Caki2 (cell line): Measurements from ENCODE around the gene ABCD1. TPM values are rescaled to one million over a fixed set of nuclear protein-coding genes. Genes with fewer than 3 reads are reported as not detected.

ENCODE experiments used
- DNase-seq: peaks from one replicate; pipeline ENCODE4 v3.0.0-alpha.2; 2015; ENCODE audit warnings: low read depth
- in situ Hi-C: cut with HindIII; loops from 2 replicates; pipeline ENCODE4 v1.10.0; 2016; ENCODE audit warnings: low sequenced_read_pairs, low pct_unique_long_range_greater_than_20kb, mixed read lengths
- total RNA-seq: library from RNA; depleted of rRNA; stranded (reverse); fragments of >200 nt; shearing (Covaris generic); gene quantifications from 2 replicates; pipeline ENCODE4 v1.2.3, GENCODE V29; 2014; ENCODE audit warnings: low replicate concordance

ABCD1 gene
- total RNA-seq, 1 experiment from 2014 or later: 19.3 TPM

- in situ Hi-C loops: no loop called here
- DNase-seq: no peak
Observed at GRCh38 chrX:153776120-153776599, 51.5 kb downstream of the ABCD1 start.

DNA sequence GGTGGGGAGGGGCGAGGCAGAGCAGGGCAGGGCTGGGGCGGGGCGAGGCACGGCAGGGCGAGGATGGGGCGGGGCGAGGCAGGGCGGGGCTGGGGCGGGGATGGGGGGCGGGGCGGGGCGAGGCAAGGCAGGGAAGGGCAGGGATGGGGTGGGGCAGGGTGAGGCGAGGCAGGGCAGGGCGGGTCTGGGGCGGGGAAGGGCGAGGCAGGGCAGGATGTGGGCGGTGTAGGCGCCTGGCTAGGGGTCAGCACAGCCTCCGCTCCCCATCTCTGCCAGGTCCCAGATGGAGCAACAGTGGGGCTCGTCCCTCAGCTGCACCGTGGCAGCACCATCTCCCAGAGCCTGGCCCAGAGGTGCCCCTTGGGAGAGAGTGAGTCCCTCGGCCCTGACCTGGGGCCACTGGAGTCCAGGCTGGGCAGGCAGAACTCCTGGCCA, 52.0 kb downstream of the ABCD1 start:
- DNase-seq: no peak
- in situ Hi-C loops: no loop called here

GRCh38 chrX:153777261-153778090, 52.8 kb downstream of the ABCD1 start:
- no peak for DNase-seq
- in situ Hi-C loops: no loop called here

DNA sequence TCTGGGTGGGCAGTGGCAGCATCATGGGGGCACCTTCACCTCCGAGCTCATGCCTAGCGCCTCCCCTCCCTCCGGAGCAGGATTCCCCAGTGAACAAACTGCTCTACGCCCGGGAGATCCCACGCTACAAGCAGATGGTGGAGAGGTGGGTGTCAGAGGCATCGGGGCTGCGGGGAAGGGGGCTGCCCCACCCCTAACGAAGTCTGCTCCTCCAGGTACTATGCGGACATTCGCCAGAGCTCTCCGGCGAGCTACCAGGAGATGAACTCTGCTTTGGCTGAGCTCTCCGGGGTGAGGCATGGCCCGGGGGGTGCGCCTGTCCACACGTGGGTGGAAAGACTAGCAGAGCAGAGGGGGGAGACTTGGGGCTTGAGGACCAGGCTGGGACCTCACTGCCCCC, 53.5 kb downstream of the ABCD1 start:
- in situ Hi-C loops: no loop called here
- DNase-seq: no peak

- in situ Hi-C loops: no loop called here
- DNase-seq: no peak
Observed at GRCh38 chrX:153778684-153779101, 54.0 kb downstream of the ABCD1 start.

- no peak for DNase-seq
- in situ Hi-C loops: no loop called here
Observed at GRCh38 chrX:153779891-153780677, 55.4 kb downstream of the ABCD1 start.

DNA sequence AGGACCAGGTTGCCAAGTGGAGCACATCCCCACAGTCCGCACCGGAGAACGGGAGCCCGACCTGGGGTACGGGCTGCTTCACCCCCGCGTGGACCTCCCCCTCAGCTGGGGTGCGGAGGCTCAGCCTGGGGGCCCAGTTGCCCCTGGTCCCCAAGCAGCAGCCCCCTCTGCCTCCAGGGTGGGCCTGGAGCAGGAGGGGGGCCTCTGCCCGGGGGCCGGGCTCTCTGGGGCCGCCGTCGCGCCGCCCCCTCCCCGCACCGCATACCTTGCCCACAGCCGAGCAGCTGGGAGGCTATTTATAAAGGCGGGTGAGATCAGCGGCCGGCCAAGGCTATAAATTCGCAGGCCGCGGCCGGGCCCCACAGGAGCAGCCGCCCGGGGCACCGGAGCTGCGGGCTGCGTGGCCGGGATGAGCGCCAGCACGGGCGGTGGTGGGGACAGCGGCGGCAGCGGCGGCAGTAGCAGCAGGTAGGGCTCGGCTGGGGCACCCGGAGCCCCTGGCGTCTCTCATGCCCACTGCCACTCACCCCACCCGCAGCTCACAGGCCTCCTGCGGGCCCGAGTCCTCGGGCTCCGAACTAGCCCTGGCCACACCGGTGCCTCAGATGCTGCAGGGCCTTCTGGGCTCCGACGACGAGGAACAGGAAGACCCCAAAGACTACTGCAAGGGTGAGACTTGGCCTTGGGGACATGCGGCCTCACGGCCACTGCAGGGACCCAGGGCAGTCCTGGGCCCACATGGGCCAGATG, 56.2 kb downstream of the ABCD1 start, which contains the start of gene SRPK3:
Gene SRPK3 (plus strand): TSS at position 364 of the 750 bp plus-strand sequence. CDS start 46 bp downstream, at position 410.
- DNase-seq: no peak
- in situ Hi-C loops: no loop called here

- DNase-seq: no peak
- in situ Hi-C loops: no loop called here
Observed at GRCh38 chrX:153781428-153782047, 56.9 kb downstream of the ABCD1 start.

GRCh38 chrX:153782313-153782712, 57.7 kb downstream of the ABCD1 start:
- in situ Hi-C loops: no loop called here
- no peak for DNase-seq

DNA sequence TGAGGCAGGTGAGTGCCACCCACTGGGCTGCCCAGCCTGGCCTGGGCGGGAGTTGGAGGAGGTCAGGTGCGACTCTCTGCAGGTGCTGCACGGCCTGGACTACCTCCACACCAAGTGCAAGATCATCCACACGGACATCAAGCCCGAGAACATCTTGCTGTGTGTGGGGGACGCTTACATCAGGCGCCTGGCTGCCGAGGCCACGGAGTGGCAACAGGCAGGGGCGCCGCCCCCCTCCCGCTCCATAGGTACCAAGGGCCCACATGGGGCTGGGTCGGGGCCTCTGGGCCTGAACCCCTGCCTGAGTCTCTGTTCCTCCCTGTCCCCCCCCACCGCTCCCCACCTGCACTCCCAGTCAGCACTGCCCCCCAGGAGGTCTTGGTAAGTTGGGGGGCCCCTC, 58.2 kb downstream of the ABCD1 start:
- DNase-seq: no peak
- in situ Hi-C loops: no loop called here

DNA sequence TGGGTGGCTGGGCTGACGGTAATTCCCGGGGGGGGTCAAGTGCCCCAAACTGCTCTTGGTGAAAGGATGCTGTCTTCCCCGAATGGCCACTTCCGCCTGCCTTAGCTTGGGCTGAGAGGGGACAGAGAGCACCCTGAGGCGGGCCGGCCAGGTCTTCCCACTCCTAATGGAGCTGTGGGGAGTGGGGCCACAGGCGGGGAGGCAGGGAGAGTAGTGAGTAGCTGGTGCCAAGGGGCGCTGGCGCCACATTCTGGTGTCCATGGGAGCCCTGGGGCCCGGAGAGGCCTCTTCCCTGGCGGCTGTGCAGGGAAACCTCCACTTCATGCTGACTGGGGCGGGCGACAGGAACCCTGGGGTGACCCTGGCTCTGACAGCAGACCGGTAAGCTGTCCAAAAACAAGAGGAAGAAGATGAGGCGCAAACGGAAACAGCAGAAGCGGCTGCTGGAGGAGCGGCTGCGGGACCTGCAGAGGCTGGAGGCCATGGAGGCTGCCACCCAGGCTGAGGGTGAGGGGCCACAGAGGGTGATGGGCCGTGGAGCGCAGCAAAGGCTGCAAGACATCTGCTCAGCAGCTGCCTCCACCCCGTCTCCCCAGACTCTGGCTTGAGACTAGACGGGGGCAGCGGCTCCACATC, 58.8 kb downstream of the ABCD1 start:
- DNase-seq: no peak
- in situ Hi-C loops: no loop called here

GRCh38 chrX:153784325-153784967, 59.8 kb downstream of the ABCD1 start:
- in situ Hi-C loops: no loop called here
- DNase-seq: no peak

- in situ Hi-C loops: no loop called here
- no peak for DNase-seq
Observed at GRCh38 chrX:153786669-153787068, 62.0 kb downstream of the ABCD1 start.

DNA sequence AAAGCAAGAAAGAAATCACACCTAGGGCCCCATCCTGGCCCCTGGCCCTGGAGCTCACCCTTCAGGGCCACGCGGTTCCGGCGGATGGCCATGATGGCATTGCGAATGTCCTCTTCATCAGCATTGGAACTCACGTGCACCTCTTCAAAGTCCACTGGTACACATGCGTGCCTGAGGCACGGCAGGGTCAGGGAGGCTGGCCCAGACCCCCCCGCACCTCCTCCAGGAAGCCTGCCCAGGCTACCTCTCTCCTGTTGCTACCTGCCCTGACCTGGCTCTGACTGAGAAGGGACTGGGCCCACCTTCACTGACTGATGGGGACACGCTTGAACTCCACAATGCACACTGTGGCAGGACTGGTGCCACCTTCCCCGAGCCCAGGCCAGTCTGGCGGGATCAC, 65.0 kb downstream of the ABCD1 start:
- in situ Hi-C loops: no loop called here

GRCh38 chrX:153791104-153791852, 66.6 kb downstream of the ABCD1 start:
- no peak for DNase-seq
- in situ Hi-C loops: no loop called here

More for the DNA sequence above, 65.0 kb downstream of the ABCD1 start:
- DNase-seq: no peak

DNA sequence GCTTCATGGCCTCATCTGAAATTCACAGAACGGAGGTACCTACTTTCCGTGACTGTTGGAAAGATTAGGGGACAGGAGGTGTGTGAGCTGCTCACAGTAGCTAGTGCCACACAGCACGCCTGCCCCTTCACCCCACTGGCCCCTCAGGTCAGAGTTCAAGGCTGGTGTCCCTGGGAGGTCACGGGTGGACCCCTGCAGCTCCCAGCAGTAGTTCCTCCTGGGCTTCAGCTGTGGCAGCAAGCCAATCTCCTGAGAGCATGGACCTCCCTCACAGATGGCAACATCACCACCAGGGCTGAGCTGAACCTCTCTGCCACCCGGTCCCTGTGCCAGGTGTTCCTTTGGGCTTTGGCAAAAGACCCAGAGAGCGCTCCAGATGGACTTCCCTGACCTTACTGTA, 67.7 kb downstream of the ABCD1 start:
- no peak for DNase-seq
- in situ Hi-C loops: no loop called here

GRCh38 chrX:153793291-153793690, 68.6 kb downstream of the ABCD1 start:
- DNase-seq: no peak
- in situ Hi-C loops: no loop called here
